HUES64 (cell line): ENCODE results near the gene IGSF6.
"Not testable (repeated sequence)": the region's sequence is repeated elsewhere in the genome, so short reads cannot be mapped to it uniquely, and the experiment has no call there.

Experiments used
- H3K27ac ChIP-seq: 2 replicates; pipeline ENCODE4 v1.7.0; 2013; ENCODE audit warnings: low read depth, low read length, inconsistent platforms
- H3K27me3 ChIP-seq: 2 replicates; pipeline ENCODE4 v1.6.1; 2013; ENCODE audit warnings: mild to moderate bottlenecking, low read length; ENCODE audit not compliant: insufficient read depth
- H3K36me3 ChIP-seq: 2 replicates; pipeline ENCODE4 v1.6.1; 2013; ENCODE audit warnings: mild to moderate bottlenecking, low read length; ENCODE audit not compliant: insufficient read depth
- H3K4me1 ChIP-seq: 2 replicates; pipeline ENCODE4 v1.6.1; 2013; ENCODE audit warnings: mild to moderate bottlenecking, low read length, moderate library complexity; ENCODE audit not compliant: insufficient read depth
- H3K4me3 ChIP-seq: 2 replicates; pipeline ENCODE4 v1.5.1; 2013; ENCODE audit warnings: mild to moderate bottlenecking, low read length, moderate library complexity
- H3K9ac ChIP-seq: 2 replicates; pipeline ENCODE4 v1.6.1; 2013; ENCODE audit warnings: mild to moderate bottlenecking, low read depth, low read length
- H3K9me3 ChIP-seq: 2 replicates; pipeline ENCODE4 v1.6.1; 2013; ENCODE audit warnings: low read depth, low read length; ENCODE audit not compliant: insufficient read depth
- WGBS: fragments of 150-250, 120-280 bp; methylation state at CpG from one replicate; pipeline ENCODE4 v1.1.7; 2013; ENCODE audit warnings: missing lambda C conversion rate; 5-methylcytosine and 5-hydroxymethylcytosine counted together

Gene IGSF6

GRCh38 chr16:21651515-21651914, 893 bp downstream of the IGSF6 start:
- no peak overlapping the region for H3K27ac ChIP-seq
- H3K9ac ChIP-seq, result no peak overlapping the region
- no peaks in the 10 kb centered on the region for H3K4me1 ChIP-seq
- H3K36me3 ChIP-seq, result peaks cover 19% of the 10 kb centered on the region
- H3K9me3 ChIP-seq, result no peaks in the 10 kb centered on the region
- H3K27me3 ChIP-seq, result no peaks in the 10 kb centered on the region
- H3K4me3 ChIP-seq, result no peak overlapping the region
- WGBS, result 95% methylated on average over 3 of the region's 3 CpGs

- H3K9ac ChIP-seq, result no peak overlapping the region
- H3K27ac ChIP-seq, result no peak overlapping the region
- WGBS, result no CpG with 5 or more reads among the region's 1 CpG
These were observed 1.9 kb downstream of the IGSF6 start for GRCh38 chr16:21650521-21650920.

GRCh38 chr16:21649826-21650406, 2.5 kb downstream of the IGSF6 start:
- H3K9ac ChIP-seq, H3K27ac ChIP-seq, H3K36me3 ChIP-seq, H3K4me1 ChIP-seq, H3K27me3 ChIP-seq, H3K4me3 ChIP-seq, H3K9me3 ChIP-seq: not testable (repeated sequence)
- 95% methylated on average over 12 of the region's 12 CpGs for WGBS

More at GRCh38 chr16:21650521-21650920, 1.9 kb downstream of the IGSF6 start:
- Histone ChIP-seq H3K36me3 (peaks cover 9% of the 10 kb centered on the region), H3K9me3 (no peaks in the 10 kb centered on the region), H3K27me3 (no peaks in the 10 kb centered on the region), H3K4me3 (no peak overlapping the region), H3K4me1 (no peaks in the 10 kb centered on the region)

- Histone ChIP-seq H3K27me3 (no peaks in the 10 kb centered on the region), H3K27ac (no peak overlapping the region), H3K9ac (no peak overlapping the region), H3K4me3 (no peak overlapping the region), H3K36me3 (no peaks in the 10 kb centered on the region), H3K9me3 (no peaks in the 10 kb centered on the region), H3K4me1 (no peaks in the 10 kb centered on the region)
- 90% methylated on average over 9 of the region's 9 CpGs for WGBS
These were observed 4.7 kb downstream of the IGSF6 start for GRCh38 chr16:21647562-21648164.

GRCh38 chr16:21646721-21647561, 5.5 kb downstream of the IGSF6 start:
- 94% methylated on average over 18 of the region's 18 CpGs for WGBS
- Histone ChIP-seq H3K9ac (no peak overlapping the region), H3K9me3 (no peaks in the 10 kb centered on the region), H3K27me3 (no peaks in the 10 kb centered on the region), H3K4me1 (no peaks in the 10 kb centered on the region), H3K36me3 (no peaks in the 10 kb centered on the region), H3K27ac (no peak overlapping the region), H3K4me3 (no peak overlapping the region)

GRCh38 chr16:21646091-21646490, 6.3 kb downstream of the IGSF6 start:
- no peaks in the 10 kb centered on the region for H3K36me3 ChIP-seq
- H3K27ac ChIP-seq, result no peak overlapping the region
- no peak overlapping the region for H3K9ac ChIP-seq
- WGBS, result 93% methylated on average over 5 of the region's 5 CpGs
- no peaks in the 10 kb centered on the region for H3K27me3 ChIP-seq
- no peak overlapping the region for H3K4me3 ChIP-seq
- no peaks in the 10 kb centered on the region for H3K4me1 ChIP-seq
- no peaks in the 10 kb centered on the region for H3K9me3 ChIP-seq

- H3K4me1 ChIP-seq, result no peaks in the 10 kb centered on the region
- H3K9me3 ChIP-seq, result no peaks in the 10 kb centered on the region
- no peak overlapping the region for H3K27ac ChIP-seq
- 97% methylated on average over 9 of the region's 9 CpGs for WGBS
- H3K4me3 ChIP-seq, result no peak overlapping the region
- no peaks in the 10 kb centered on the region for H3K36me3 ChIP-seq
- H3K27me3 ChIP-seq, result no peaks in the 10 kb centered on the region
- no peak overlapping the region for H3K9ac ChIP-seq
These were observed 7.1 kb downstream of the IGSF6 start for GRCh38 chr16:21645261-21645721.

- no peak overlapping the region for H3K4me3 ChIP-seq
- no peaks in the 10 kb centered on the region for H3K27me3 ChIP-seq
- no peak overlapping the region for H3K27ac ChIP-seq
- H3K4me1 ChIP-seq, result no peaks in the 10 kb centered on the region
- H3K9me3 ChIP-seq, result no peaks in the 10 kb centered on the region
- 95% methylated on average over 4 of the region's 4 CpGs for WGBS
- H3K9ac ChIP-seq, result no peak overlapping the region
- H3K36me3 ChIP-seq, result no peaks in the 10 kb centered on the region
These were observed 7.7 kb downstream of the IGSF6 start for GRCh38 chr16:21644674-21645073.

- Histone ChIP-seq H3K4me1 (no peaks in the 10 kb centered on the region), H3K9ac (no peak overlapping the region), H3K27ac (no peak overlapping the region), H3K4me3 (no peak overlapping the region), H3K36me3 (no peaks in the 10 kb centered on the region), H3K9me3 (no peaks in the 10 kb centered on the region), H3K27me3 (no peaks in the 10 kb centered on the region)
- 98% methylated on average over 3 of the region's 3 CpGs for WGBS
These were observed 8.6 kb downstream of the IGSF6 start for GRCh38 chr16:21643785-21644184.

- 100% methylated on average over 5 of the region's 7 CpGs for WGBS
- Histone ChIP-seq H3K27ac (no peak overlapping the region), H3K36me3 (no peaks in the 10 kb centered on the region), H3K9me3 (no peaks in the 10 kb centered on the region), H3K9ac (no peak overlapping the region), H3K4me3 (no peak overlapping the region), H3K27me3 (no peaks in the 10 kb centered on the region), H3K4me1 (no peaks in the 10 kb centered on the region)
These were observed 9.5 kb downstream of the IGSF6 start for GRCh38 chr16:21642861-21643260.

- Histone ChIP-seq H3K9me3 (no peaks in the 10 kb centered on the region), H3K27me3 (no peaks in the 10 kb centered on the region), H3K9ac (no peak overlapping the region), H3K36me3 (no peaks in the 10 kb centered on the region; the same call in 1 of the 2 replicates), H3K4me3 (no peak overlapping the region), H3K4me1 (no peaks in the 10 kb centered on the region), H3K27ac (no peak overlapping the region)
- 94% methylated on average over 5 of the region's 6 CpGs for WGBS
These were observed 10.5 kb downstream of the IGSF6 start for GRCh38 chr16:21641916-21642315.
